C4-2B (cell line): ENCODE data around the gene PYGL.

Experiments
- CTCF ChIP-seq: fragments of 450-650 bp; conservative IDR thresholded peaks from 2 replicates; pipeline ENCODE4 v1.5.1; 2017; ENCODE audit warnings: mild to moderate bottlenecking
- ZFX ChIP-seq: fragments of 450-650 bp; IDR thresholded peaks from 2 replicates; pipeline ENCODE4 v1.6.1; 2017

- TF ChIP-seq CTCF: no peak
- no peak for TF ChIP-seq ZFX
Observed at GRCh38 chr14:50953502-50953901, 9.2 kb upstream of the PYGL start.
